ENCODE measurements around the gene ENDOU.

DNA sequence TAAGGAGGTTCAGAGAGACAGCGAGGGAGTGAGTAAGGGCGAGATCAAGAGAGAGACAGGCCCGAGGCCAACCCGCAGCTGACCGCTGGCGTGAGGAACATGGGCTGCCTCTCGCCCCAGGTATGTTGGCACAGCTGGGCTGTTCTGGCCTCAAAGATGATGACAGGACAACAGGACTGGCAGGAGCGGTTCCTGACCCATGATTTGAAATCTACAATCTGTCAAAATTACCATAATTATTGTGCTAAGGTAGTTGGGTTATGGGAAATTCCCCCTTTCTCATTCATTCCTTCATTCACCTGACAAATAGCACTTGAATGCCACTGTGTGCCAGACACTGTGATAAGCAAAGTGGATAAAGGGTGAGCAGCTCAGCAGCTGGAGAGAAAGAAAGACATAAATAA, 5.1 kb upstream of the ENDOU start:
- no peak for TF ChIP-seq POLR2AphosphoS5 (IDR thresholded peaks at IDR 0.05; ENCODE audit: insufficient read depth, low read depth, low read length)
- TF ChIP-seq, protein P1, sequence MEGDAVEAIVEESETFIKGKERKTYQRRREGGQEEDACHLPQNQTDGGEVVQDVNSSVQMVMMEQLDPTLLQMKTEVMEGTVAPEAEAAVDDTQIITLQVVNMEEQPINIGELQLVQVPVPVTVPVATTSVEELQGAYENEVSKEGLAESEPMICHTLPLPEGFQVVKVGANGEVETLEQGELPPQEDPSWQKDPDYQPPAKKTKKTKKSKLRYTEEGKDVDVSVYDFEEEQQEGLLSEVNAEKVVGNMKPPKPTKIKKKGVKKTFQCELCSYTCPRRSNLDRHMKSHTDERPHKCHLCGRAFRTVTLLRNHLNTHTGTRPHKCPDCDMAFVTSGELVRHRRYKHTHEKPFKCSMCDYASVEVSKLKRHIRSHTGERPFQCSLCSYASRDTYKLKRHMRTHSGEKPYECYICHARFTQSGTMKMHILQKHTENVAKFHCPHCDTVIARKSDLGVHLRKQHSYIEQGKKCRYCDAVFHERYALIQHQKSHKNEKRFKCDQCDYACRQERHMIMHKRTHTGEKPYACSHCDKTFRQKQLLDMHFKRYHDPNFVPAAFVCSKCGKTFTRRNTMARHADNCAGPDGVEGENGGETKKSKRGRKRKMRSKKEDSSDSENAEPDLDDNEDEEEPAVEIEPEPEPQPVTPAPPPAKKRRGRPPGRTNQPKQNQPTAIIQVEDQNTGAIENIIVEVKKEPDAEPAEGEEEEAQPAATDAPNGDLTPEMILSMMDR (IDR thresholded peaks at IDR 0.05; ENCODE audit: extremely low read depth in 1 of 2, insufficient read depth in 1 of 2, low read depth in 1 of 2, low read length in 2 of 2): no peak
- no peak for TF ChIP-seq EZH2 (IDR thresholded peaks at IDR 0.05; ENCODE audit: borderline replicate concordance, low read depth, low read length, severe bottlenecking)
- TF ChIP-seq POLR2A (IDR thresholded peaks at IDR 0.05; ENCODE audit: low read depth, low read length): no peak

Measured in endothelial cell of umbilical vein (primary cell).